KMS-11 (cell line): ENCODE measurements around the gene GAK.

Experiments
- H2AFZ ChIP-seq: fragments of 200-600 bp; sonication (generic); 2 replicates; pipeline ENCODE4 v1.6.1; 2016; ENCODE audit warnings: antibody characterized with exemption, mixed run types, low read depth
- H3K27ac ChIP-seq: fragments of 200-600 bp; sonication (generic); 2 replicates; pipeline ENCODE4 v1.6.1; 2016; ENCODE audit warnings: mild to moderate bottlenecking, mixed run types
- H3K27me3 ChIP-seq: fragments of 200-600 bp; sonication (generic); 2 replicates; pipeline ENCODE4 v1.6.1; 2017; ENCODE audit warnings: mild to moderate bottlenecking, low read depth, mixed run types, moderate library complexity; ENCODE audit not compliant: insufficient read depth
- H3K36me3 ChIP-seq: fragments of 200-600 bp; sonication (generic); 2 replicates; pipeline ENCODE4 v1.6.1; 2017; ENCODE audit warnings: mild to moderate bottlenecking, mixed run types; ENCODE audit not compliant: insufficient read depth
- H3K4me1 ChIP-seq: fragments of 200-600 bp; sonication (generic); 2 replicates; pipeline ENCODE4 v1.6.1; 2016; ENCODE audit warnings: mild to moderate bottlenecking, low read depth, mixed run types; ENCODE audit not compliant: poor library complexity, severe bottlenecking
- H3K4me2 ChIP-seq: fragments of 200-600 bp; sonication (generic); 2 replicates; pipeline ENCODE4 v1.7.0; 2016; ENCODE audit warnings: mild to moderate bottlenecking, mixed run types
- H3K4me3 ChIP-seq: fragments of 200-600 bp; sonication (generic); IDR thresholded peaks from 2 replicates; pipeline ENCODE4 v1.6.1; 2017; ENCODE audit warnings: low read depth, low read length, mixed read lengths; ENCODE audit not compliant: insufficient read depth
- H3K79me2 ChIP-seq: fragments of 200-600 bp; sonication (generic); 2 replicates; pipeline ENCODE4 v1.6.1; 2016; ENCODE audit warnings: low read depth, mixed run types; ENCODE audit not compliant: insufficient read depth
- H3K9ac ChIP-seq: fragments of 200-600 bp; sonication (generic); 2 replicates; pipeline ENCODE4 v1.6.1; 2016; ENCODE audit warnings: mild to moderate bottlenecking, mixed run types
- H4K20me1 ChIP-seq: fragments of 200-600 bp; sonication (generic); 2 replicates; pipeline ENCODE4 v1.6.1; 2016; ENCODE audit warnings: mild to moderate bottlenecking, mixed run types; ENCODE audit not compliant: insufficient read depth
- TF ChIP-seq, protein P1 (sequence below): fragments of 200-600 bp; sonication (generic); conservative IDR thresholded peaks from 2 replicates; pipeline ENCODE4 v1.6.1; 2017; ENCODE audit warnings: low read depth, mild to moderate bottlenecking, antibody characterized with exemption, low read length, moderate library complexity, mixed read lengths

GAK gene

DNA sequence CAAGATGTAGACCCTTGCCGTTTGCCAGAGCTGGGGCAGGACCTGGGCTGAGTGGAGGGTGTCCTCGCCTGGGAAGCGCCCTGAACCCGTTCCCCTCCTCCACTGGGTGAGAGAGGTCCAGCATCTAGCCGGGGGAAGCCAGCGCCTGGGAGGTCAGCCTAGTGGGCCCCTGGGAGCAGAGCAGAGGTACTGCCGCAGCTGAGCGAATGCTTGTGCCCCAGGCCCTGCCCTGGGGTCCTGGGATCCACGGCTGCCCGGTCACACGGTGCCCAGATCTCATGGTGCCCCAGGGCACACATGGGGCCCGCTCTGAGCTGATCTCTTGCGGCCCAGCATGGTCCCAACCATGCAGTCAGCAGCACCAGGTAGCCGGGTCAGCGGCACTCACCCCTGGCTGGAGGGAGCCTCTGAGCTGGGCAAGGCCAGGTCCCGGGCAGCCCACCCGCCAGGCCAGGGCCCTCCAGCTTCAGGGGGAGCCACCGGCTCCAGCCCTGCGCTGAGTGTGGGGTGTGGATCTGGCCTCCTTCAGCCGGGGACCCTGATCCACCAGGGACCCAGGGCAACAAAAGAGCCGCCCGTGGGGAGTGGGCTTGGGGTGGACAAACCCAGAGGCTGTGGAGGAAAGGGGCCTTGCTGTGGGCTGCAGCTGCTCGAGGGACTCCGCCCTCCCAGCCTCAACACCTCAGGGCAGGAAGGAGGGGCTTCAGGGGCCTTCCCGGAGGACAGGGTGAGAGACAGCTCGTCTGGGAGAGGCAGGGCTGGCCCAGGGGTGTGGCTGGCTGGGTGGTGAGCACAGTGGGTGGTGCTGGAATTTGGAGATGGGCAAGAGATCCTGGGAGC lies 102.1 kb downstream of the GAK start:
- H4K20me1 ChIP-seq = no peaks in the 10 kb centered on the region
- no peak overlapping the region for H2AFZ ChIP-seq
- H3K79me2 ChIP-seq = no peaks in the 10 kb centered on the region
- H3K36me3 ChIP-seq = no peaks in the 10 kb centered on the region
- no peak overlapping the region for H3K4me2 ChIP-seq
- no peak overlapping the region for H3K27ac ChIP-seq
- no peaks in the 10 kb centered on the region for H3K4me1 ChIP-seq
- no peaks in the 10 kb centered on the region for H3K27me3 ChIP-seq
- TF ChIP-seq, protein P1, sequence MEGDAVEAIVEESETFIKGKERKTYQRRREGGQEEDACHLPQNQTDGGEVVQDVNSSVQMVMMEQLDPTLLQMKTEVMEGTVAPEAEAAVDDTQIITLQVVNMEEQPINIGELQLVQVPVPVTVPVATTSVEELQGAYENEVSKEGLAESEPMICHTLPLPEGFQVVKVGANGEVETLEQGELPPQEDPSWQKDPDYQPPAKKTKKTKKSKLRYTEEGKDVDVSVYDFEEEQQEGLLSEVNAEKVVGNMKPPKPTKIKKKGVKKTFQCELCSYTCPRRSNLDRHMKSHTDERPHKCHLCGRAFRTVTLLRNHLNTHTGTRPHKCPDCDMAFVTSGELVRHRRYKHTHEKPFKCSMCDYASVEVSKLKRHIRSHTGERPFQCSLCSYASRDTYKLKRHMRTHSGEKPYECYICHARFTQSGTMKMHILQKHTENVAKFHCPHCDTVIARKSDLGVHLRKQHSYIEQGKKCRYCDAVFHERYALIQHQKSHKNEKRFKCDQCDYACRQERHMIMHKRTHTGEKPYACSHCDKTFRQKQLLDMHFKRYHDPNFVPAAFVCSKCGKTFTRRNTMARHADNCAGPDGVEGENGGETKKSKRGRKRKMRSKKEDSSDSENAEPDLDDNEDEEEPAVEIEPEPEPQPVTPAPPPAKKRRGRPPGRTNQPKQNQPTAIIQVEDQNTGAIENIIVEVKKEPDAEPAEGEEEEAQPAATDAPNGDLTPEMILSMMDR = no peak
- no peak overlapping the region for H3K4me3 ChIP-seq
- no peak overlapping the region for H3K9ac ChIP-seq

DNA sequence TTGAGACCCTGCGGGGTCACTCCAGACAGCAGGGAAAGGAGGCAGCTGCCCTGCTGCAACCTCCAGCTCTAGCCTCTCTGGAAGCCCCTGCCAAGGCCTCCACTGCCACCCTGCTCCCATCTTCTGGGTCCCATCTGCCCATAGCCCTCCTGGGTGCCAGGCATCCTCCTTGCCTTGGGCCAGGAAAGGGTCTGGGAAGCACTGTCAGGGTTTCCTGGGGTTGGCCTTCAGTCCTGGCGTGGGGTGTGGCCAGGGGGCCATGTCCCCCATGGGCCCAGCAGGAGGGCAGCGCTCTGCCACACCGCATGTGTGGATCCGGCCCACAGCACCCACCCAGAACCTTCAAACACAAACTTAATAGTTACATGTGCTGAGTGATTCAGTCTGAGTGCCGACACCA lies 102.8 kb downstream of the GAK start:
- no peak overlapping the region for H2AFZ ChIP-seq
- no peaks in the 10 kb centered on the region for H3K36me3 ChIP-seq
- no peak overlapping the region for H3K4me3 ChIP-seq
- no peak overlapping the region for H3K4me2 ChIP-seq
- no peak overlapping the region for H3K9ac ChIP-seq
- TF ChIP-seq, protein P1 = no peak
- H4K20me1 ChIP-seq = no peaks in the 10 kb centered on the region
- no peaks in the 10 kb centered on the region for H3K4me1 ChIP-seq
- H3K27me3 ChIP-seq = no peaks in the 10 kb centered on the region
- no peaks in the 10 kb centered on the region for H3K79me2 ChIP-seq
- no peak overlapping the region for H3K27ac ChIP-seq

DNA sequence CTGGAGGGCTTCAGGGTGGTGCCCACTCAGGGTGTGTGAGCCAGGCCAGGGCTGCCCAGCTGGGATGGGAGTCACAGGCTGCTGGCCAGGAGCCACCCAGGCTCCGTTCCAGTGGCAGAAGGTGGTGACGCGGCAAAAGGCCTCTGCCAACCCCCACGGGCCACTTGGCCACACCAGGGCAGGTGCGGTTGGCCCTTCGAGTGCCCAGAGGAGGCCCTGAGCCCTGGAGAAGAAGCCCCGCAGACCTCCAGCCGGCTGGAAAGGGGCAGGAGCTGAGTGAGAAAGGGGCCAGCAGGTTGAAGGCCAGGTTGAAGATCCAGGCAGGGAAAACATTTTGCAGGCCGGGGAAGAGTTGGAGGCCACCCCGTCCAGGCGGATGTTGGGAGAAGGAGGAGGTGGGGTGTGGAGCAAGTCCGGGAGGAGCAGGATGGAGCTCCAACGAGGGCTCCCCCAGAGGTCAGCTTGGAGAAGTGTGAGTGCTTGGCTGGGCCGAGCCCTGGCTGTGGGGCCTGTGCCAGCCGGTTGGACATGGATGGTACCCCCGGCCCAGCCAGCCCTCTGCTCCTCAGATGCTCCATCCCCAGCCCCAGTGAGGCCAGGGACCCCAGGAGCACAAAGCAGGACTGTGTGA lies 103.4 kb downstream of the GAK start:
- H3K27me3 ChIP-seq = no peaks in the 10 kb centered on the region
- H3K79me2 ChIP-seq = no peaks in the 10 kb centered on the region
- TF ChIP-seq, protein P1 = no peak
- H3K4me1 ChIP-seq = no peaks in the 10 kb centered on the region
- H3K4me2 ChIP-seq = no peak overlapping the region
- H3K36me3 ChIP-seq = no peaks in the 10 kb centered on the region
- H4K20me1 ChIP-seq = no peaks in the 10 kb centered on the region
- no peak overlapping the region for H2AFZ ChIP-seq
- no peak overlapping the region for H3K27ac ChIP-seq
- H3K9ac ChIP-seq = no peak overlapping the region
- H3K4me3 ChIP-seq = no peak overlapping the region

DNA sequence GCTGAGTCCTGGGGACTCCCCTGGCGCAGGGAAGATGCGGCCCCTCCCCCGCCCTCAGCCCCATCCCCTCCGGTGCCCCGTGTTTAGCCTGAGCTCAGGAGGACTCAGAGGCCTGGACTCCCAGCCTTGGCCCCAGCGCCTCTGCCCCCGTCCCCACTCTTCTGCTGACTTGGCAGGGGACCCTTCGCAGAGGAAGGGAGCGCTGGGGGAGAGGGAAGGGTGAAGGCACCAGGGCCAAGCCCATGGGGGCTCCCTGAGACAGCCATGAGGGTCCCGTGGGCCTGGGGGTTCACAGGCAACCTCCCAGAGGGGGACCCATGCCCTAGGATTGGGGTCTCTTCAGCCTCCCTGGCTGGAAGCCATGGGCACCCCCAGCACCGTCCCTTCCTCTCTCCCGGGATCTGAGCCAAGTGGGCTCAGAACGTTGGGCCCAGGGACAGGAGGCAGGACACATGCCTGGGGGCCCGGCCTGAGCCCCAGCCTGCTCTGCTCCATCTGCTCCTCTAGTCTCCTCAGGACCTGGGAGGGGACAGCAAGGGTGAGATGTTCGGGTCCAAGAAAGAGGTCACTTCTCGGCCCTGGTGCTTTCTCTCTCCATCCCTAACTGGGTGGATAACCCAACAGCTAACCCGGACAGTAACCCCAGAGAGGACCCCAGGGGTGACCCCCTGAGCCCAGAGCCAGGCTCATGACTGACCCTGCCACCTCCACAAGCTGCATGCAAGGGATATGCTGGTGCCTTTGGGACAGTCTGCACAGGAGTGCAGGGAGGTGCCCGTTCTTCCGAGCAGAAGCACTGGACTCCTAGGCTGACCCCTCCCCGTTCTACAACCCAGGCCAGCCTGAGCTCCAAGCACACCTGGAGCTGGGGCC lies 104.7 kb downstream of the GAK start:
- no peak overlapping the region for H3K4me2 ChIP-seq
- no peaks in the 10 kb centered on the region for H3K27me3 ChIP-seq
- H2AFZ ChIP-seq = no peak overlapping the region
- H3K4me3 ChIP-seq = no peak overlapping the region
- H3K27ac ChIP-seq = no peak overlapping the region
- no peaks in the 10 kb centered on the region for H4K20me1 ChIP-seq
- no peak overlapping the region for H3K9ac ChIP-seq
- TF ChIP-seq, protein P1 = no peak
- H3K4me1 ChIP-seq = no peaks in the 10 kb centered on the region
- H3K79me2 ChIP-seq = no peaks in the 10 kb centered on the region
- no peaks in the 10 kb centered on the region for H3K36me3 ChIP-seq
